Mucosa of gallbladder (tissue), 1 donor: ENCODE data around the gene PSMB11. TPM values are rescaled to one million over a fixed set of nuclear protein-coding genes. Genes with fewer than 3 reads are reported as not detected.
A peak's percentile ranks its signal among the peaks of the same experiment; 100 is the strongest.
"Not testable (repeated sequence)": the region's sequence is repeated elsewhere in the genome, so short reads cannot be mapped to it uniquely, and the experiment has no call there.

Experiments used
- DNase-seq: peaks from one replicate; pipeline ENCODE4 v3.0.0-alpha.2; 2020; ENCODE audit warnings: low spot score
- total RNA-seq: library from RNA; stranded (reverse); gene quantifications from one replicate; pipeline ENCODE4 v1.2.1, GENCODE V29; 2021
- donor health status: DM: no; HTN: no; CAD: no.

PSMB11 gene
- total RNA-seq, 1 donor from 2014 or later, result not detected

GRCh38 chr14:23013749-23014054 is 28.3 kb upstream of the PSMB11 start:
- not testable (repeated sequence) for DNase-seq

GRCh38 chr14:23015618-23016017 is 26.4 kb upstream of the PSMB11 start:
- no peak for DNase-seq

- no peak for DNase-seq
Measured at GRCh38 chr14:23017091-23017490, 24.9 kb upstream of the PSMB11 start.

DNA sequence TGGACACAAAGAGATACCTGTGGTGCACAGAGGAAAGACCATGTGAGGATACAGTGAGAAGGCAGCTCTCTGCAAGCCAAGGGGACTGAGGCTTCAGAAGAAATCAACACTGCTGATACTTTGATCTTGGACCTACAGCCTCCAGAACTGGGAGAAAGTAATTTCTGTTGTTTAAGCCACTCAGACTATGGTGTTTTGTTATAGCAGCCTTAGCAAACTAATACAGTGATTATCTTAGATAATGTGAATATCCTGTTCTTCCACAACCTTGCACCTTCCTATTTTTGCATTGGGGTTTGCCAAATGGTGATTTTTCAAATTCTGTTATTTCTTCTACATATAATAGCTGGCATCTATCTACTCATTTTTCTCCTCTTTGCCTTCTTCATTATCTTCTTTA is 23.9 kb upstream of the PSMB11 start:
- no peak for DNase-seq

DNA sequence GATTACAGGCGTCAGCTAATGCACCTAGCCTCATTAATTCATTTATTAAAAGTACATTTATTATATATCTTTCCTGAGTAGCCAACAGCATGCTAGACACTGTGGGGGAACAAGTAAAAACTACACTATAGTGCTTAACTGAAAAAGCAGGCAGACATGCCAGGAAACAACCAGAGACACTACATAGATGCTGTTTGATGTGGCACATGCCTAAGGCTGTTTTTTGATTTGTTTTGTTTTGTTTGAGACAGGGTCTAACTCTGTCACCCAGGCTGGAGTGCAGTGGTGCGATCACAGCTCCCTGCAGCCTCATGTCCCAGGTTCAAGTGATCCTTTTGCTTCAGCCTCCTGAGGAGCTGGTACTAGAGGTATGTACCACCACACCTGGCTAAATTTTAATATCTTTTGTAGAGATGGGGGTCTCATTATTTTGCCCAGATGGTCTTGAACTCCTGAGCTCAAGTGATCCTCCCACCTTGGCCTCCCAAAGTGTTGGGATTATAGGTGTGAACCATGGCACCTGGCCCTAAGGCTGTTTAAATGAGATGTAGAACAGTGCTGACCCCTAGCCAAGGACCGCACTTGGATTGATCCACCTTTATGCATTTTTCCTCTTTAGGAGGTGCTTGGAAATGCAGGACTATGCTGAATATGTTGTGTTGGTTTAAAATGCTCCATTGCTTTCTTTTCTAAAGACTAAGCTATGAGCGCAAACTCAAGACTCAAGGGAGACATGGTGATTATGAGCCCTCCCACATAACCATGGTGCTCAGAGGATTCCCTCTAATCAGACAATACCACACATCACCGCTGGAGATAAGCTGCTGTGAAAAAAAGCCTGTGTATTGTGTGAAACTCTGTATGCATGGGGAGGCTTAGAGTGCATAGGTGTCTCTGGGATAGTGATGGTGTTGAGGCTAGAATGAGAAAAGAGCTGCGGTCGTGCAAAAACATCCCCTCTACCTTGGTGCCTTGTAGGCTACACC is 21.6 kb upstream of the PSMB11 start:
- DNase-seq, result no peak

DNA sequence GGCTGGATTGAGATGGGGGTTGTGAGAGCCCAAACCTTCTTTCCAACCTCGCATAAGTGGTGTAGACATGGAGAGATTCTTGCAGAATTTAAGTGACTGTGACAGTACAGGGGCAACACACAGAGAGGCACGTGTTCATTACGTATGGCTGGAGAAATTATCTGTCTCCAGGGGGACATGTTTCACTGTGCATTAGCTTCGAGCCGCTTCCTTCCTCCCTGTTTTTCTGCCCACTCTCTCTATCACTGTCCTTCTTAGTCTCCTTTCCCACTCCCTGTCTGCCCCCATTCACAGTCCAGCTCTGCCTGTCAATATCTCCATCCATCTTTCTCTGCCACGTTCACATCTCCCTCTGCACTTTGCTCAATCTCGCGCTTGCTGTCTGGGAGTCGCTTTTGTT is 20.6 kb upstream of the PSMB11 start:
- DNase-seq, result no peak

DNA sequence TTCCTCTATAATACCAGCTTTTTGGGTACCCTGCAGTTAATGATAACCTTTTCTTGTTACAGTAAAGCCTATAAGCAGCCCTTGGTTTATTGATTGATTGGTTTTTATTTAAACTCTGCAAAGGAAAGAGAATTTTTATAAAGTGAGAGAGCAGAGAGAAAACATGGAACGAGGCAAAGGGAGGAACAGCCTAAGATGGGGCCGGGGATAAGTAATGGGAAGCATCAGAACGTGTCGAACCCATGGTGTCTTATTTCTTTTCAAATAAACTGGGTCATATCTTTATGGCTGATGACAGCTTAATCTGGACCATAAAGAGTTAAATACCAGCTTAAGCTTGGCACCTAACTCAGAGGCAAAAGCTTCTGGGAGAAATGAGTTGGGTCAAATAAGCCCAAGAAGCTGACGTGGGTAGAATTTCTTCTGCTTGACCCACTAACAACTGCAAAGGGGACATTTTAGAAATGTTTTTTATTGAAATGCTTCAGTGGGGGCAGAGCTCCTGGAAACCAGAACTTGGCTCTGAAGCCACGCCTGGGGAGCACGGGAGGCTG is 20.0 kb upstream of the PSMB11 start:
- DNase-seq, result no peak

- no peak for DNase-seq
Measured at GRCh38 chr14:23023022-23023794, 18.8 kb upstream of the PSMB11 start.

GRCh38 chr14:23023795-23024152 is 18.2 kb upstream of the PSMB11 start:
- no peak for DNase-seq

GRCh38 chr14:23024612-23025075 is 17.4 kb upstream of the PSMB11 start:
- no peak for DNase-seq

DNA sequence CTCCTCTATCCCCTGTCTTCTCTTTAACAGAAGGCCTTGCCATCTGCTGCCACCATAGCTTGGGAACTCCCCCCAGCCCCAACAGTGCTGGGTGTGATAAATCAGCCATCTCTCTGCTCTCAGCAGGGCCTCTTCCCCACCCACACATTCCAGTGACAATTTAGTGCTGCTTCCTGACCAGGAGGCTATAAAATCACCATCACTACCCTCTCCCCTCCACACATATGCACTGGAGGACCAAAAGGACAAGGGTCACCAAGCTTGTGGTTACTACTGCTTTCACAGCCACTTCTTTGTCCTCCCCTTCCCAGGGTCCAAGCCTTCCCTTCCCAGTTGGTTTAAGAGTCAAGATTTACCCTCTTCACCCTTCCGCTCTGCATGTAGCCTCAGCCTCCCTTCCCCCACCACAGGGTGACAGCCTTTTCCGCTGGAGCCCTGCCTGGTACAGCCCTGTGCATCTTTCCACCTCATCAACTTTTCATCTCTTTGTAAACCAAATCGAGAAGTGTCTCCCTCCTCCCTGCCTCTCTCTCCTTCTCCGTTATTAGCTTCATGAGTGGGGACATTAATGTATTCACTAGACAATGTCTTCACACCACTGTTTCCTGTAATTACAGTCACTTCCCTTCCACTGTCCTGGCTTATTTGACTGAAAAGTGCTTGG is 16.7 kb upstream of the PSMB11 start:
- DNase-seq, result no peak

DNA sequence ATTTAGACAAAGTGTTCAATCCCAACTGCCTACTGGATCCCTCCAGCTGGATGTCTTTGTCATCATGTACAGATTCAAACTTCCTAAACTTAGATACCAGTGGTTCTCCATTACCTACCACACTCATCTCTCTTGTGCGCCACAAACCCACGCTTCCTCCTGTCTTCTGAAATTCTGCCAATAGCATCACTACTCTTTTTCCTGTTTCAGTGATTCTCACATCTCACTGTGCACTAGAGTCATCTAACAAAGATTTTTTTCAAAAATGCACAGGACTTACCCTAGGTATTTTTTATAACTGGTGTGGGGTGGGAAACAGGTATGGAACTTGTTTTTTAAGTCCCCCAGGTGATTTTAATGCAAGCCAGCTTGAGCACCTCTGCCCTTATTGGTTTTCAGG is 13.2 kb upstream of the PSMB11 start:
- DNase-seq, result no peak

DNA sequence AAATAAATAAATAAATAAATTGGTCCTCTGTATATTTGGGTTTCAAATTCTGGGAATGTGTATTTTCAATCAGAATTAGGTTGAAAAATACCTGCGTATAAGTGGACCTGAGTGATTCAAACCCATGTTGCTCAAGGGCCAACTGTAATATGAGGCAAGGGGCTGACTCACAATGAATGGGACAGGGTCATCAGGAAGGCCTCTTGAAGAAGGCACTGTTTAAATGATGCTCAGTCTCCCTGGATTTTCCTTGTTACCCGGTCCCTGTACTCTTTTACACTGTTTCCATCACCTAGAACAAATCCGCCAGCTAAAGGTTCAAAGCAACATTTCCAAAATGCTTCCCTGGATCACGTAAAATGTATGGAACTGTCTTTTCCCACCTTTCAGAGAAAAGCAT is 11.1 kb upstream of the PSMB11 start:
- DNase-seq, result no peak

- DNase-seq, result no peak
Measured at GRCh38 chr14:23033251-23033727, 8.7 kb upstream of the PSMB11 start.

- DNase-seq, result no peak
Measured at GRCh38 chr14:23033801-23034497, 8.1 kb upstream of the PSMB11 start.

GRCh38 chr14:23034498-23035302 is 7.3 kb upstream of the PSMB11 start, which contains the start of gene PSMB5:
TSS of gene PSMB5 (minus strand) at chr14:23034900. CDS start at chr14:23034881, 19 bp downstream.
- DNase-seq, result peak; percentile 93

DNA sequence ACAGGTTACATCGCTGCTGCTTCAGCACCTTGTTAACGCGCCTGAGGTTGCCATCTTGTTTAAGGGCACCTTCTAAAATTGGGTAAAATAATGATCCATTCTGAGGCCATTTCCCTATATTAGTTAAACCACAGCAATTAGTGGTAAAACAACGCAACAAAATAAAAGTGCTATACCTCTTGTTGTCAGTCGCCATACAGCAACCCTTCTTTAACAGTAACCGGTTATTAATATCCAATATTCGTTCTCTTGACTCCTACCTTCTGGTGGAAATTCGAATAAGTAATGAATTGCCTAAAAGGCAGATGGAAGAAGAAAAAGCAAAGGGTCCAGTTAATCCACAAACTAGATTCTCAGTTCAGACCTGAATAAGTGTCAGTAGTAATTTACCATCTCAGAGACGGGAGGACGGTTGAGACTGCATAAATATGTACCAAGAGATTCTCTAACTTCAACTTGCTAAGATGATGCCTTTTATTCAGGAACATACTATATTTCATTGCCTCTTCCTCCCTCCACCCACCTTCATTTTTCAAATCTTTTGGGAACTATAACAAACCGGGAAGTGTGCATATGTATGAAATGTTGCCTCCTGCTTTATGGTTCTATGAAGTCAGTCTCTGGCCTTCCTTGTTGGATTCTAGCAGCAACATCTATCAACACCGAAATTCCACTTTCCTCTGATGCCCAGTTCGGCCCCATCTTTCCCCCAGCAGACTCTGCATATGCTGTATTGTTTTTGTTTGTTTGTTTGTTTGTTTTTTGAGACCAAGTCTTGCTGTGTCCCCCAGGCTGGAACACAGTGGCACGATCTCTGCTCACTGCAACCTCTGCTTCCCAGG is 6.5 kb upstream of the PSMB11 start:
- no peak for DNase-seq

GRCh38 chr14:23040100-23040499 is 1.9 kb upstream of the PSMB11 start:
- DNase-seq, result no peak

DNA sequence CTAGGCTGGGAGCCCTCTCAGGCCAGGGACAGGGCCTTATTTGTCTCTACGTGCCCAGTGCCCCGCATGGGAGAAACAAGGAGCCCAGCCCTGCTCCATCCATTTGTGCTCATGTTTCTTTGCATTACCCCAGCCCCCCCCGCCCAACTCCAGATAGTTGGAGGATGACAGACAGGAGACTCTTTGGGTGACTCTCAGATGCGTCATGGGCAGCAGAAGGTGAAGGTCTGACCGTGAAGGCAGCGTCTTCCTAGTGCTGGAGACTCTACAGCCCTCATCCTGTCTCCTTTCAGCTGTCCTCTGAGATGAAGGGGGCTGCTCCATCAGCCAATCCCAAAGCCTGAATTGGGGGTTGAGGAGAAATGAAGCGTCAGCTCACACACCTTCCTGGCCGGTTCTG is 283 bp upstream of the PSMB11 start:
- DNase-seq, result no peak
